ENCODE measurements around the gene SMNDC1. TPM values are rescaled to one million over a fixed set of nuclear protein-coding genes. Genes with fewer than 3 reads are reported as not detected.

SMNDC1 gene
- total RNA-seq, 2 experiments from 2014 or later: 40.2 to 48.1 TPM

GRCh38 chr10:110241407-110241806, 63.3 kb downstream of the SMNDC1 start:
- Histone ChIP-seq H3K27ac (ENCODE audit: low read depth in 1 of 2, low read length in 2 of 2) (no peak overlapping the region), H3K4me3 (ENCODE audit: low read length) (no peak overlapping the region), H3K27me3 (ENCODE audit: control insufficient read depth in 1 of 2, insufficient read depth in 2 of 2, low read length in 2 of 2) (no peaks in the 10 kb centered on the region), H3K4me1 (ENCODE audit: insufficient read depth, low read length) (no peaks in the 10 kb centered on the region), H3K36me3 (ENCODE audit: insufficient read depth, low read length) (peaks cover 15% of the 10 kb centered on the region), H3K9me3 (ENCODE audit: control insufficient read depth in 1 of 2, insufficient read depth in 1 of 2, low read length in 2 of 2) (no peaks in the 10 kb centered on the region)
- no peaks in the 10 kb centered on the region for H3K27me3 Mint-ChIP-seq
- peak overlapping the region; percentile 2 for H3K4me3 Mint-ChIP-seq
- intact Hi-C loops (cut with DNase I, micrococcal nuclease): no loop called here
- ChIA-PET CTCF (interaction anchor here (0.7 to 1.5 kb wide), 2 partner anchors 16 to 18 kb away, joined by 3 to 5 read pairs; no protein-coding TSS in a partner anchor), POLR2A (interaction anchor here (1.2 to 1.8 kb wide), 3 partner anchors 31 to 48 kb away, joined by 3 to 5 read pairs (median 4); no protein-coding TSS in a partner anchor)
- no peak for TF ChIP-seq CTCF (IDR thresholded peaks at IDR 0.05)
- peaks cover 51% of the 10 kb centered on the region for H3K4me1 Mint-ChIP-seq (ENCODE audit: low read depth)
- no peak overlapping the region for H3K27ac Mint-ChIP-seq
- H3K36me3 Mint-ChIP-seq (ENCODE audit: low read depth): peaks cover 52% of the 10 kb centered on the region
- ATAC-seq (ENCODE audit: poor library complexity) (no peak), DNase-seq (peak in 1 of 14 experiments; percentile 28)
- peaks cover 7% of the 10 kb centered on the region for H3K9me3 Mint-ChIP-seq

Other genes starting within 250 kb of the SMNDC1 start
- gene MXI1, start 97.3 kb downstream of the SMNDC1 start, total RNA-seq: 10 to 100 TPM; 74.3 to 84.3 TPM
- 10 to 100 TPM; 64.3 to 66.2 TPM for gene DUSP5, start 193.0 kb upstream of the SMNDC1 start, total RNA-seq